GM10248 (cell line): ENCODE data around the gene TPTE2.
A peak's percentile ranks its signal among the peaks of the same experiment; 100 is the strongest.

ENCODE experiments used
- CTCF ChIA-PET: fragments of 300-600 bp; sonication (Branson Sonifier 250); formaldehyde crosslinking; extraction: SDS; loops from one replicate; lab custom pipeline; 2021; ENCODE audit warnings: antibody characterized with exemption; lab: Yijun Ruan, JAX
- POLR2A ChIA-PET: fragments of 350-650 bp; sonication (Branson Sonifier 250); formaldehyde crosslinking; extraction: SDS; loops from one replicate; lab custom pipeline; 2020; ENCODE audit warnings: antibody characterized with exemption; lab: Yijun Ruan, JAX
- DNase-seq: peaks from one replicate; pipeline ENCODE4 v3.0.0; 2012; ENCODE audit errors: extremely low spot score
- TF ChIP-seq, protein P1 (sequence below): IDR thresholded peaks from 2 replicates; pipeline ENCODE4 v1.5.1; 2012; ENCODE audit warnings: mild to moderate bottlenecking, low read depth; ENCODE audit errors: extremely low read depth, missing control alignments, control extremely low read depth

TPTE2 gene

DNA sequence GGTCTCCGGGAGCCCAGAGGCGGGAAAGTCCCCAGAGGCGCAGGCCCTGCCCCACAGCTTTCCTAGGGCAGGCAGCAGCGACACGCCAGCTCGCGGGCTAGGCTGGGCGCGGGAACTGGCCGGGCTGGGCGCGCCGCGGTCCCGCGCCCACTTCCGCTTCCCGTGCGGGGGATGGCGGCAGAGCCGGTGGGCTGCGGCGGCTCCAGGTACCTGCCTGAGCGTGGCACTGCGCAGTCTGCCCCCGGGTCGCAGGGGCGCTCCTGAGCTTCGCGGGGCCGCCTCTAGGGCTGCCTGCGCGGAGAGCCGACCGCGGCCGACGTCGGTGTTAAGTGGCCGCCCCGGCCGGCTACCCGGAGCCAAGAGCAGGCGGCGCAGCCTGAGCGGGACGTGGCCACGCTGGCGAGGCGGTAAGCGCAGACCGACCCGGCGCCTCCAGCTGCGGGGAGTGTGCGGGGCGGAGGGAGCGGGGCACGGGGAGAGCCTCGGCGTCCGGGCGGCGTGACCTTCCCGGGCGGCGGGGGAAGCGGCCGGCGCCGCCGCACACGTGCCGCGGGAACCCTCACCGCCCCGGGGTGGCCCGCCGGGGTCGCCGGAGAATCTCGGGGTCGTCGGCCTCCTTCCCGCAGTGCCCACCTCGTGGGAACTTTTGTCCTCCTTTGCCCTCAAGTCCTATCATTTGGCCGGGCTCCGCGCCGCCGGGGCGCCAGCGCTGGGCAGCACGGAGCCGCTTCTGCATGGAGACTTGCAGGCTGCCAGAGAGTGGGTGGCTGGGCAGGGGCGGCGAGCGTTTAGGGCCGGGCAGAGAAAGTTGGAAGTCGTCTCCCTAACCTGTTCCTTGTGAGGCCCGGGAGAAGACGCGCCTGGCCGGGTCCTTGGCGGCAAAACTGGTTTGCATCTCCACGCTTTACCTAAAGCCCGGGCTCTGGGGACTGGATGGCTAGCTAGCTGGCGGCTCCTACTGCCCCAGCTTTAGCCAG lies 40.7 kb upstream of the TPTE2 start:
- ChIA-PET CTCF (interaction anchor here (0.7 to 2.4 kb wide), 5 partner anchors 9 to 37 kb away, joined by 3 to 11 read pairs (median 5); no protein-coding TSS in a partner anchor), POLR2A (no interaction called here)
- TF ChIP-seq, protein P1, sequence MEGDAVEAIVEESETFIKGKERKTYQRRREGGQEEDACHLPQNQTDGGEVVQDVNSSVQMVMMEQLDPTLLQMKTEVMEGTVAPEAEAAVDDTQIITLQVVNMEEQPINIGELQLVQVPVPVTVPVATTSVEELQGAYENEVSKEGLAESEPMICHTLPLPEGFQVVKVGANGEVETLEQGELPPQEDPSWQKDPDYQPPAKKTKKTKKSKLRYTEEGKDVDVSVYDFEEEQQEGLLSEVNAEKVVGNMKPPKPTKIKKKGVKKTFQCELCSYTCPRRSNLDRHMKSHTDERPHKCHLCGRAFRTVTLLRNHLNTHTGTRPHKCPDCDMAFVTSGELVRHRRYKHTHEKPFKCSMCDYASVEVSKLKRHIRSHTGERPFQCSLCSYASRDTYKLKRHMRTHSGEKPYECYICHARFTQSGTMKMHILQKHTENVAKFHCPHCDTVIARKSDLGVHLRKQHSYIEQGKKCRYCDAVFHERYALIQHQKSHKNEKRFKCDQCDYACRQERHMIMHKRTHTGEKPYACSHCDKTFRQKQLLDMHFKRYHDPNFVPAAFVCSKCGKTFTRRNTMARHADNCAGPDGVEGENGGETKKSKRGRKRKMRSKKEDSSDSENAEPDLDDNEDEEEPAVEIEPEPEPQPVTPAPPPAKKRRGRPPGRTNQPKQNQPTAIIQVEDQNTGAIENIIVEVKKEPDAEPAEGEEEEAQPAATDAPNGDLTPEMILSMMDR, result peak; percentile 29
- peak; percentile 78 for DNase-seq

GRCh38 chr13:19597523-19597922 lies 36.2 kb upstream of the TPTE2 start:
- ChIA-PET CTCF (interaction anchor here (1.4 to 2.7 kb wide), 2 partner anchors 9 to 21 kb away, joined by 5 to 14 read pairs; no protein-coding TSS in a partner anchor), POLR2A (no interaction called here)
- DNase-seq, result no peak
- TF ChIP-seq, protein P1, result no peak

GRCh38 chr13:19596960-19597361 lies 35.6 kb upstream of the TPTE2 start:
- no peak for DNase-seq
- ChIA-PET CTCF (interaction anchor here (1.4 to 2.7 kb wide), 2 partner anchors 9 to 22 kb away, joined by 5 to 14 read pairs; no protein-coding TSS in a partner anchor), POLR2A (no interaction called here)
- TF ChIP-seq, protein P1, result no peak

GRCh38 chr13:19596086-19596485 lies 34.8 kb upstream of the TPTE2 start:
- ChIA-PET CTCF (interaction anchor here (2.7 kb wide), 1 partner anchor 8 kb away, joined by 14 read pairs; no protein-coding TSS in a partner anchor), POLR2A (no interaction called here)
- DNase-seq, result no peak
- TF ChIP-seq, protein P1, result no peak

GRCh38 chr13:19592657-19593180 lies 31.4 kb upstream of the TPTE2 start:
- ChIA-PET POLR2A (no interaction called here), CTCF (interaction anchor here (1.5 kb wide), 1 partner anchor 9 kb away, joined by 5 read pairs; no protein-coding TSS in a partner anchor)
- no peak for DNase-seq
- TF ChIP-seq, protein P1, result no peak

GRCh38 chr13:19591864-19592263 lies 30.5 kb upstream of the TPTE2 start:
- POLR2A ChIA-PET, result no interaction called here
- CTCF ChIA-PET, result interaction anchor here (1.5 kb wide), 1 partner anchor 10 kb away, joined by 5 read pairs; no protein-coding TSS in a partner anchor

More at GRCh38 chr13:19591864-19592263, 30.5 kb upstream of the TPTE2 start:
- DNase-seq, result no peak
- TF ChIP-seq, protein P1, result no peak
